GM23248 (cell line): Measurements from ENCODE around the gene ABCG1. TPM values are rescaled to one million over a fixed set of nuclear protein-coding genes. Genes with fewer than 3 reads are reported as not detected.

Experiments used
- DNase-seq: peaks from one replicate; pipeline ENCODE4 v3.0.0-alpha.2; 2015
- H2AFZ ChIP-seq: fragments of 200-600 bp; sonication (generic); 2 replicates; pipeline ENCODE4 v1.6.1; 2016; ENCODE audit warnings: antibody characterized with exemption
- H3F3A ChIP-seq: fragments of 200-600 bp; sonication (generic); 2 replicates; pipeline ENCODE4 v1.6.1; 2016; ENCODE audit warnings: mild to moderate bottlenecking, antibody characterized with exemption, mixed run types; ENCODE audit not compliant: insufficient read depth
- H3K27ac ChIP-seq: fragments of 200-600 bp; sonication (generic); 2 replicates; pipeline ENCODE4 v1.5.1; 2016; ENCODE audit warnings: mild to moderate bottlenecking
- H3K27me3 ChIP-seq: fragments of 200-600 bp; sonication (generic); replicated peaks from 2 replicates; pipeline ENCODE4 v1.6.1; 2016; ENCODE audit warnings: mild to moderate bottlenecking; ENCODE audit not compliant: insufficient read depth
- H3K36me3 ChIP-seq: fragments of 200-600 bp; sonication (generic); 2 replicates; pipeline ENCODE4 v1.6.1; 2016; ENCODE audit warnings: low read depth, mild to moderate bottlenecking
- H3K4me1 ChIP-seq: fragments of 200-600 bp; sonication (generic); 2 replicates; pipeline ENCODE4 v1.6.1; 2016; ENCODE audit warnings: mild to moderate bottlenecking; ENCODE audit not compliant: insufficient read depth
- H3K4me2 ChIP-seq: fragments of 200-600 bp; sonication (generic); one replicate; pipeline ENCODE4 v1.6.1; 2016; ENCODE audit warnings: mild to moderate bottlenecking; ENCODE audit not compliant: unreplicated experiment
- H3K4me3 ChIP-seq: fragments of 200-600 bp; sonication (generic); 2 replicates; pipeline ENCODE4 v1.5.1; 2016; ENCODE audit warnings: mild to moderate bottlenecking
- H3K79me2 ChIP-seq: fragments of 200-600 bp; sonication (generic); 2 replicates; pipeline ENCODE4 v1.6.1; 2016; ENCODE audit warnings: mild to moderate bottlenecking; ENCODE audit not compliant: insufficient read depth
- H3K9ac ChIP-seq: fragments of 200-600 bp; sonication (generic); 2 replicates; pipeline ENCODE4 v1.6.1; 2016; ENCODE audit warnings: mild to moderate bottlenecking
- H3K9me2 ChIP-seq: fragments of 200-600 bp; sonication (generic); 2 replicates; pipeline ENCODE4 v1.6.1; 2016; ENCODE audit warnings: mixed run types, mild to moderate bottlenecking, moderate library complexity; ENCODE audit not compliant: insufficient read depth
- H3K9me3 ChIP-seq: fragments of 200-600 bp; sonication (generic); one replicate; pipeline ENCODE4 v1.6.1; 2017; ENCODE audit warnings: low read depth
- H4K20me1 ChIP-seq: fragments of 200-600 bp; sonication (generic); 2 replicates; pipeline ENCODE4 v1.6.0; 2016; ENCODE audit not compliant: insufficient read depth
- EZH2 ChIP-seq: fragments of 200-600 bp; sonication (generic); IDR thresholded peaks from 2 replicates; pipeline ENCODE4 v1.6.1; 2018; ENCODE audit warnings: antibody characterized with exemption, mild to moderate bottlenecking; ENCODE audit not compliant: insufficient read depth, poor library complexity, severe bottlenecking
- EZH2phosphoT487 ChIP-seq: fragments of 200-600 bp; sonication (generic); IDR thresholded peaks from 2 replicates; pipeline ENCODE4 v1.6.1; 2018; ENCODE audit warnings: antibody characterized with exemption, moderate library complexity, mild to moderate bottlenecking, low read depth; ENCODE audit not compliant: insufficient read depth
- WGBS, 2 experiments: methylation state at CpG; one replicate each; pipeline ENCODE4 v1.1.6; 2015 to 2017; ENCODE audit warnings: low lambda C conversion rate in 2 of 2, low coverage in 1 of 2; ENCODE audit errors: missing lambda C conversion rate in 2 of 2; 5-methylcytosine and 5-hydroxymethylcytosine counted together
- in situ Hi-C: fragments of 300-500 bp; cut with MboI; formaldehyde crosslinking; loops from 2 replicates; pipeline ENCODE4 v1.15.0; 2020
- polyA plus RNA-seq: library from polyadenylated mRNA; unstranded; fragments of >200 nt; fragmentation: Nextera tagmentation; extraction: Ambion mirVana; gene quantifications from 2 replicates; pipeline ENCODE4 v1.2.1, GENCODE V29; 2016
- total RNA-seq: library from RNA; depleted of rRNA; stranded (reverse); fragments of >200 nt; shearing (Covaris generic); gene quantifications from 2 replicates; pipeline ENCODE4 v1.2.3, GENCODE V29; 2014

ABCG1 gene
- total and polyA plus RNA-seq, 2 experiments from 2014 or later: 0.08 TPM; not detected in 1

DNA sequence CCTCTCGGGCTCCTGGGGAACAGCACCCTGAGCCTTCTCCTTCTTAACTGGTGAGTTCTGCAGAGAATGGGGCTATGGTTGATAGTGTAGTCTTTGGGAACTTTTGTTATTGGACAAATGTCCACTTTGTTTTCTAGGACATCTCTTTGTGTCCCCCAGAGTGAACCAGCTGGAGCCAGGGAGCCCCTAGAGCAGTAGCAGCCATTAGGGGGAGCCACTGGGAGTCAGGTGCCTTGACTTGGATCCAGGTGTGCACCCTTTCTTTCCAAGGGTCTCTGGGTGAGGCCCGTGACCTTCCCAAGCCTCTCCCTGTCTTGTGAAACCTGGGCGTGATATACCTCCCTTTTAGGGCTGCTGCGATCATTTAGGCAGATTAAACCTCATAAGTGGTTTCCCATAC, 36.9 kb downstream of the ABCG1 start:
- TF ChIP-seq EZH2 (no peak), EZH2phosphoT487 (no peak)
- no peak overlapping the region for H3K27ac ChIP-seq
- H3K9me3 ChIP-seq: no peaks in the 10 kb centered on the region
- H3K79me2 ChIP-seq: no peaks in the 10 kb centered on the region
- H3K27me3 ChIP-seq: peaks cover 7% of the 10 kb centered on the region
- DNase-seq: no peak
- no peak overlapping the region for H3K4me3 ChIP-seq
- WGBS, 2 experiments: 62 to 70% methylated on average over 4 of the region's 4 CpGs
- H4K20me1 ChIP-seq: no peaks in the 10 kb centered on the region
- no peaks in the 10 kb centered on the region for H3F3A ChIP-seq
- H2AFZ ChIP-seq: no peak overlapping the region
- H3K9ac ChIP-seq: no peak overlapping the region
- no peaks in the 10 kb centered on the region for H3K4me1 ChIP-seq
- in situ Hi-C loops: no loop called here
- H3K36me3 ChIP-seq: no peaks in the 10 kb centered on the region
- H3K9me2 ChIP-seq: no peaks in the 10 kb centered on the region
- H3K4me2 ChIP-seq: no peak overlapping the region

- Histone ChIP-seq H3K27me3 (peaks cover 7% of the 10 kb centered on the region), H3K36me3 (no peaks in the 10 kb centered on the region), H3K9me3 (no peaks in the 10 kb centered on the region), H2AFZ (no peak overlapping the region), H3K4me2 (no peak overlapping the region), H3K4me3 (no peak overlapping the region), H3K79me2 (no peaks in the 10 kb centered on the region), H3K9ac (no peak overlapping the region), H3F3A (no peaks in the 10 kb centered on the region), H3K4me1 (no peaks in the 10 kb centered on the region), H3K27ac (no peak overlapping the region), H3K9me2 (no peaks in the 10 kb centered on the region), H4K20me1 (no peaks in the 10 kb centered on the region)
- DNase-seq: no peak
- TF ChIP-seq EZH2phosphoT487 (no peak), EZH2 (no peak)
- 60 to 67% methylated on average over 4 of the region's 4 CpGs for WGBS, 2 experiments
- in situ Hi-C loops: no loop called here
Observed at GRCh38 chr21:42256316-42256715, 37.4 kb downstream of the ABCG1 start.

DNA sequence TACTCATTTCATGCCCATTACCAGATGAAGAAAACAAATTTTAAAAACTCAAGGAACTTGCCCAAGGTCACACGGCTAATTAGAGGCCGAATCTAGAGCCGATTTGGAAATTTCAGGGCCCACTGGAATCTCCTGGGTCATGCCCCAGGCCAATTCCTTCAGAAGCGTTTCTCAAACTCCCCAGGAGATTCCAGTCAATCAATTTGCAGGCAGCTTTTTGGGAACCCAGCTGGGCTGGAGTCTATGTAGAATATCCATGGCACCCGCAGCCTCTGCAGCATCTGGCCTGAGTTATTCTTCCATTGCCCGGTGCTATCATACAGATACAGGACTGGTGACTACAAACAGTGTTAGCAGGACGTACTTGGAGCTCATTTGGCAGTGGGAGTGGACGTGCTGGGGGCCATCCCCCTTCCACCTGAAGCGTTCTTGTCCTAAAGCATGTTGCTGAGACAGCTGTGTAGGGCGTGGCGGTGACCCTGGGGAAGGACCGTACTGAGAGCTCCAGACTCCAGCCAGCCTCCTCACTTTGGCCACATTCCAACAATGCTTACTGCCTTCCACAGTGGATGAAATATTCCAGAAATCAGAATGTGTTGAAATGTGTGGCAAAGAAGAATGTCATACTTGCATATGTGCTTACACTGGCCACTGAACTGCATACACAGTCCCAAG, 38.3 kb downstream of the ABCG1 start:
- WGBS, 2 experiments: 50 to 57% methylated on average over 12 of the region's 12 CpGs

GRCh38 chr21:42258150-42258884, 39.4 kb downstream of the ABCG1 start:
- Histone ChIP-seq H2AFZ (no peak overlapping the region), H3K27ac (no peak overlapping the region), H3K4me3 (no peak overlapping the region), H3K4me1 (no peaks in the 10 kb centered on the region), H3K27me3 (peaks cover 15% of the 10 kb centered on the region), H3K9me2 (no peaks in the 10 kb centered on the region), H3K36me3 (no peaks in the 10 kb centered on the region), H3K79me2 (no peaks in the 10 kb centered on the region), H4K20me1 (no peaks in the 10 kb centered on the region), H3K9ac (no peak overlapping the region), H3F3A (no peaks in the 10 kb centered on the region), H3K4me2 (no peak overlapping the region), H3K9me3 (no peaks in the 10 kb centered on the region)
- 16 to 24% methylated on average over 4 of the region's 4 CpGs for WGBS, 2 experiments
- TF ChIP-seq EZH2 (no peak), EZH2phosphoT487 (no peak)
- in situ Hi-C loops: no loop called here
- peak; percentile 72 for DNase-seq

More for the DNA sequence above, 38.3 kb downstream of the ABCG1 start:
- Histone ChIP-seq H4K20me1 (no peaks in the 10 kb centered on the region), H3F3A (no peaks in the 10 kb centered on the region), H3K9ac (no peak overlapping the region), H3K27me3 (peaks cover 7% of the 10 kb centered on the region), H3K36me3 (no peaks in the 10 kb centered on the region), H3K79me2 (no peaks in the 10 kb centered on the region), H3K4me3 (no peak overlapping the region), H3K27ac (no peak overlapping the region), H3K4me2 (no peak overlapping the region), H3K9me3 (no peaks in the 10 kb centered on the region), H2AFZ (no peak overlapping the region), H3K9me2 (no peaks in the 10 kb centered on the region), H3K4me1 (no peaks in the 10 kb centered on the region)
- in situ Hi-C loops: no loop called here
- TF ChIP-seq EZH2phosphoT487 (no peak), EZH2 (no peak)
- DNase-seq: no peak
